ENCODE results near the gene ARID3A.
"Not testable (repeated sequence)": the region's sequence is repeated elsewhere in the genome, so short reads cannot be mapped to it uniquely, and the experiment has no call there.

Gene ARID3A, protein sequence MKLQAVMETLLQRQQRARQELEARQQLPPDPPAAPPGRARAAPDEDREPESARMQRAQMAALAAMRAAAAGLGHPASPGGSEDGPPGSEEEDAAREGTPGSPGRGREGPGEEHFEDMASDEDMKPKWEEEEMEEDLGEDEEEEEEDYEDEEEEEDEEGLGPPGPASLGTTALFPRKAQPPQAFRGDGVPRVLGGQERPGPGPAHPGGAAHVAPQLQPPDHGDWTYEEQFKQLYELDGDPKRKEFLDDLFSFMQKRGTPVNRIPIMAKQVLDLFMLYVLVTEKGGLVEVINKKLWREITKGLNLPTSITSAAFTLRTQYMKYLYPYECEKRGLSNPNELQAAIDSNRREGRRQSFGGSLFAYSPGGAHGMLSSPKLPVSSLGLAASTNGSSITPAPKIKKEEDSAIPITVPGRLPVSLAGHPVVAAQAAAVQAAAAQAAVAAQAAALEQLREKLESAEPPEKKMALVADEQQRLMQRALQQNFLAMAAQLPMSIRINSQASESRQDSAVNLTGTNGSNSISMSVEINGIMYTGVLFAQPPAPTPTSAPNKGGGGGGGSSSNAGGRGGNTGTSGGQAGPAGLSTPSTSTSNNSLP

DNA sequence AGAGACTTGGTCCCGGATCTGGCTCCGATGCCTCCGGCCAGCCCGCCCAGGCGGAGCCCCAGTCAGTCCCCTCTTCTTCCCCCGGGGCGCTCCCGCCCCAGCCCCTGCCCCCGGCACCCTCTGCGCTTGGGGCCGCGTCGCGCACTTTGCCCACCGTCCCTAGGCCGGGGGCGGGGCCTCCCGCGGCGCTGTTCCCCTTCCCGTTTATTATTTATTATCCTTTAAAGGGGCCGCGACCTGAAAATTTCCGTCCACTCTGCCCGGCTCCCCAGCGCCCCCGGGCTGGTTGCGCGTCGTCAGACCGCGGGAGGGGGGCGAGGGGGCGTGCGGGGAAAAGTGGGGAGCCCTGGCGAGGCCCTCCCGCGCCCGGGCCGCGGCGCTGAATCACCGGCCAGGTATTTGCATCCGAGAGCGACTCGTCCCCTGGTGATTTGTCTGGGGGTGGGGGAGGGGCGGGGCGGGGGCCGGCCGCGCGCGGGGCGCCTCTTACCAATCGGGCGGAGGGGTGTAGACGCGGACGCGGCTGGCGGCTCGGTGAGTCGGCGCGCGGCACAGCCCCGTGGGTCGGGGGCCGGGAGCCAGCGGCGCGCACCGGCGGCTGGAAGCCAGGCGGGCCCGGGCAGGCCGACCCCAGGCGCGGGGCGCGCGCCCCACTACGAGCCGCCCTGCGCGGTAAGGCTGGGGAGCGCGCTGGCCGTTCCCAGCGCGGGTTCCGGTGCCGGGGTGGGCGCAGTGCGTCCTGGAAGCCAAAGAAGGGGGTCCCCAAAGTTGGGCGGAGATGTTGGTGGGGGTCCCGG is at the start of gene ARID3A:
ARID3A (plus strand) TSS at position 510 of the 797 bp plus-strand sequence. CDS start 3,494 bp downstream, outside the sequence.
- peak; percentile 84 for DNase-seq

GRCh38 chr19:876089-876488 is 49.7 kb upstream of the ARID3A start:
- no peak for DNase-seq

GRCh38 chr19:876780-877314 is 49.0 kb upstream of the ARID3A start:
- no peak for DNase-seq

GRCh38 chr19:877992-878660 is 47.7 kb upstream of the ARID3A start:
- not testable (repeated sequence) for DNase-seq

GRCh38 chr19:878751-879561 is 46.9 kb upstream of the ARID3A start:
- DNase-seq, result not testable (repeated sequence)

GRCh38 chr19:879711-880438 is 46.0 kb upstream of the ARID3A start:
- DNase-seq, result no peak

DNA sequence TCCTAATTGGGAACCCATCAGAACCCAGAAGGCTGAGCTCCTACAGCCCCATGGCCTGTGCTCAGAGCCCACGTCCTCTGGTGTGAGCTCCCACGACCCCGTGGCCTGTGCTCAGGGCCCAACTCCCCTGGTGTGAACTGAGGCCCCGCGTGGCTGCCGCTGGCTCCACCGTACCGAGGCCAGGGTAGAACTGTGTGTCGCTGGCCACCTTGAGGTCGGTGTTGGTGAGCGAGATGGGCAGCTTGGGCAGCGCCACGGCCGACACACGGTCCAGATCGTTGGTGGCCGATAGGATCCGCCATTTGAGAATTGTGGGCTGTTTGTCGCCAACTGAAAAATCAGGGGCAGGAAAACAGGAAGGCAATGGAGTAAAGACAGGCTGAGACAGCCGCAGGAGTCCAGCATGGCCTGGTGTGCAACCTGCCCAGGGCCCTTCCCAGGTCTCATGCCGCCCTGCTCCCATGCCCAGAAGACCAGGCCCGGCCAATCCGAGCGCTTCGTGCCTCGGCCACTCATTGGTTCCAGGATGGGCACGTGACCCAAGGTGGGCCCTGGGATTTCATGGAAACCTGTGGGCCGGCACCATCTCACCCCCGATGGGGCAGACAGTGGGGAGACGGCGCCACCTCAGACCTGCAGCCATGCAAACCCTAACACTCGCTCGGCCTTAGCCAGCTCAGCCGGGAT is 44.3 kb upstream of the ARID3A start:
- no peak for DNase-seq

DNA sequence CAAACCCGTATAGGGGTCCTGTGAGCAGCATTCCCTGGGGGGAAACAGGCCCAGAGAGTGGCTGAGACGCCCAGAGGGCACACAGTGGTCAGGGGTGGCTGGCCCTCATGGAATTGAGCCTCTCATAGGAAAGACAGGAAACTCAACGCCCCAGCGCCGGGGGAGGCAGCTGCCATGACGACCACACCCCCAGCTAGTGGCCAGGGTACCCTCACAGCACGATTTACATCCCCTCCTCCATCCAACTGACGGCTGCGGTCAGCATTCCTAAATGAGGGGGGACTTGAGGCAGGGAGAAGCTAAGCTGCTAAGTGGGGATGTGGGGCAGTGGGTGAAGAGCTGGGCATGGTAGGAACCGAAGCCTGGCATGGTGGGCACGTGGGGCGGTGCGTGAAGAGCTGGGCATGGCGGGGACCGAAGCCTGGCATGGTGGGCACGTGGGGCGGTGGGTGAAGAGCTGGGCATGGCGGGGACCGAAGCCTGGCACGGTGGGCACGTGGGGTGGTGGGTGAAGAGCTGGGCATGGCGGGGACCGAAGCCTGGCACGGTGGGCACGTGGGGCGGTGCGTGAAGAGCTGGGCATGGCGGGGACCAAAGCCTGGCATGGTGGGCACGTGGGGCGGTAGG is 42.9 kb upstream of the ARID3A start:
- DNase-seq, result no peak

DNA sequence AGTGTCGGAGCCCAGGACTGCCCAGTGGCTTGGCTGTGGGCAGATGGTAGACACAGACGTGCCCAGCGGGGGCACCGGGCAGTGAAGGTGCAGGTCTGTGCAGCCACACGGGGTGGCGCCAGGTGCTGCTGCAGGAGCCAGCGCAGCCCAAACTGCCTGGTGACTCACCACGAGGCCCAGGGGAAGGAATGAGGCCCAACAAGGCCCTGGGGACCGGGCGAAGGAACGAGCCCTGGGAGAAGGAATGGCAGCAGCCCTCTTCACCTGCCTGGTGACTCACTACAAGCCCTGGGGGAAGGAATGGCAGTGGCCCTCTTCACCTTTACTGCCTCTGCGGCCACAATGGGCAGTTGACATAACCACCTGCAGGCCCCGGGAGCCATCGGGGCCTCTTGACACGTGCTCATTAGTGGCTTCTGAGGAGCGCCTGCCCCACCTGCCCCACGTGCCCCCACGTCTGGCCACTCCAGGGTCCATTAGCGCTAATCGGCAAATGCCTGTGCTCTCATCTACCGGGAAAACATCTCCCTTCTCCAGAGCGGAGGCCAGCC is 42.1 kb upstream of the ARID3A start:
- no peak for DNase-seq

DNA sequence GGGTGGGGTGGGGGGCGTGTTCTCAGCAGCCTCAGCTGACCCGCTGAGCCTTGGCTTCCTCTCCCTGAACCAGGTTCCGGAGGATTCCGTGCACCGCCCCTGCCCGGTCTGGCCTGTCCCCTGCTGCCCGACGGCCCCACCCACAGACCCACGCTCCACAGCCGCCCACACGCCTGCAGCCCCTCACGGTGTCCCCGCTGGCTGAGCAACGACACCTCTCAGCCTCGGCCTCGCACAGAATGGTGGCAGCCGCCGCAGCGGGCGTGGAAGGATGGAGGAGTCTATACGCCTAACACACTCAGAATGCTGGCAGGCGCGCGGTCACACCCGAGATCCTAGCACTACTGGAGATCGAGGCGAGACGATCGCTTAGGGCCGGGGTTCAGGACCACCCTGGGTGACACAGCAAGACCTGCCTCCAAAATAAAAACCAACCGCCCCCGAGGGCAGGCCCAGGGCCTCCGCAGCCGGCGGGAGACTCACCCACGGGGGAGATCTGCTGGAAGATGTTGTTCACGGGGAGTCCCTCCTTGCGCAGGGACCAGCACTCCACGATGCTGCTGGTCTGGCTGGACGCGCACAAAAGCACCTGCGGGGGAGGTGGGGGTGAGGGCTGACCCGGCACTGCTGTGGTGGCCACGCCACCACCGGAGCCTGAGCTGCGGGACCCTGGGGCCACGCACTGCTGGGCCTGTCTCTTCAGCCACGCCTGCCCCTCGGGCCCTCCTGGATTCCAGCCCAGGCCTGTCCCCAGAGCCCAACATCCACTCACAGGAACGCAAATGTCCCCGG is 41.2 kb upstream of the ARID3A start:
- DNase-seq, result no peak

GRCh38 chr19:885536-886224 is 40.2 kb upstream of the ARID3A start:
- no peak for DNase-seq

DNA sequence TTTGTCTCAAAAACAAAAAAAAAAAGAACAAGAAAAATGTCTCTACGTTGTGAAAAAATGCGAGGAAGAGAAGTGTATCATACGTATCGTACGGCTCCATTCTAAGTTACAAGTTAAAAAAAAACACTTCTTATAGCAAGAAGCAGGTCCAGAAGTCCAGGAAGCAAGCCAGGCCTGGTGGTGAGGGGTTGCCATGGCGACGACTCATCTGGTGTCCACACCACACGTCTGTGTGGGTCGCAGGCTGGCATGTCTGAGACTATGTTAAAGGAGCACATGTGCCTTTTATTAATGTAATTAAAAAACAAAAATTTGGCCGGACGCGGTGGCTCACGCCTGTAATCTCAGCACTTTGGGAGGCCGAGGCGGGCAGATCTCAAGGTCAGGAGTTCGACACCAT is 38.8 kb upstream of the ARID3A start:
- DNase-seq, result no peak

- DNase-seq, result no peak
Measured at GRCh38 chr19:887599-887998, 38.2 kb upstream of the ARID3A start.

GRCh38 chr19:888581-889385 is 37.1 kb upstream of the ARID3A start:
- DNase-seq, result peak; percentile 73

DNA sequence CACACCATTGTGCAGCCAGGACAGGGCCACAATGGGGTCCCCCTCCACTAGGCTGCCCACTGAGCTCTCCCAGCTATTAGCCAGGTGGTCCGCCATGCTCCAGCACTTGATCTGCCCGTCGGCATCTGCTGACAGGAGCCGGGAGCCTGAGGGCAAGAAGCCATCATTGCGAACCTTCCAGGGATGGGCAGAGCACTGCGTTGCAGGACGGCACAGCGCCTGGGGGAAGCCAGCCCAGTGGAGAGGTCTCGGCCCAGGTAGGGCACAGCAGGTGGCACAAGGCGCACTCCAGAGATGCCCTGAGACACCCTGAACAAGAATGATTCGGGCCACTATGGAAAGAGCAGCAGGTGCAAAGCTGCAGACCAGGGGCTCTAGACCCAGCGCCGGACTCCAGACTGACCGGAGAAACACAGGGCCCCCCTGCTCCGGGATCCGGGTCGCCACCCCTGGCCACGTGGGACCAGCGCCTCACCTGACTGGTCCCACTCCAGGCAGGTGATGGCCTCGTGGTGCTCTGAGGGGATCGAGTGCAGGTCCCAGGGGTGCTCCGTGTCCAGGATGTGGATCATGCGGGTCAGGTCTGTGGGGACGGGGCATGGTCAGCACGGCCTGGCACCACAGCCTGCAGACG is 36.1 kb upstream of the ARID3A start:
- no peak for DNase-seq

DNA sequence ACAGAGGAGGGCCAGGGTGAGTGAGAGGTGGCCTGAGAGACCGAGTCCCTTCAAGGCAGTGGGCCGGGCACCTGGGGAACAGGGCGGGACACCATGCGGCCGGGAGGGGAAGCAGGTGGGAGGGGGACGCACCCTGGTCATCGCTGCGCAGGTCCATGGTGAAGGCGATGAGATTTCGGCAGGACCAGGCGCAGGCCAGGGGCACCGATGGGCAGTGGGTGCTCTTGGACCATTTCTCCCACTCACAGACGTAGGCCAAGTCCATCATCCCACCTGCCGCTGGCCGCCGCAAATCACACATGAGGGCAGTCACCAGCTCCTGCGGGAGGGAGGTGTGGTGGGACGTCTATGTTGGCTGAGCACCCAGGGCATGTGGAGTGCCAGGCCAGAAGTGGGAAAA is 35.0 kb upstream of the ARID3A start:
- no peak for DNase-seq

All from stimulated activated CD8-positive, alpha-beta memory T cell treated with anti-CD3 and anti-CD28 coated beads, Interleukin-4, amount 100 ng/mL, for 48 hours (primary cell).